GM23338 (cell line): ENCODE measurements around the gene XRCC5. TPM values are rescaled to one million over a fixed set of nuclear protein-coding genes. Genes with fewer than 3 reads are reported as not detected.

ENCODE experiments used
- ATAC-seq: fragments of 200-7000 bp; cut with Tn5 transposase; 3 replicates; pipeline ENCODE4 v1.9.1; 2020
- DNase-seq: peaks from one replicate; pipeline ENCODE4 v3.0.0-alpha.2; 2015; ENCODE audit warnings: low spot score
- H2AFZ ChIP-seq: fragments of 200-600 bp; sonication (generic); 2 replicates; pipeline ENCODE4 v1.8.0; 2016; ENCODE audit warnings: antibody characterized with exemption, mild to moderate bottlenecking, moderate library complexity
- H3F3A ChIP-seq: fragments of 200-600 bp; sonication (generic); replicated peaks from 2 replicates; pipeline ENCODE4 v1.8.0; 2017; ENCODE audit warnings: antibody characterized with exemption, mixed run types, low read depth
- H3K27ac ChIP-seq: fragments of 200-600 bp; sonication (generic); 2 replicates; pipeline ENCODE4 v1.6.1; 2016; ENCODE audit warnings: low read depth
- H3K27me3 ChIP-seq: fragments of 200-600 bp; sonication (generic); 2 replicates; pipeline ENCODE4 v1.8.0; 2016; ENCODE audit warnings: mild to moderate bottlenecking, mixed run types, moderate library complexity; ENCODE audit not compliant: insufficient read depth
- H3K36me3 ChIP-seq: fragments of 200-600 bp; sonication (generic); 2 replicates; pipeline ENCODE4 v1.8.0; 2016; ENCODE audit warnings: mild to moderate bottlenecking; ENCODE audit not compliant: insufficient read depth
- H3K4me1 ChIP-seq: fragments of 200-600 bp; sonication (generic); 2 replicates; pipeline ENCODE4 v1.8.0; 2016; ENCODE audit warnings: mild to moderate bottlenecking, moderate library complexity; ENCODE audit not compliant: insufficient read depth
- H3K4me2 ChIP-seq: fragments of 200-600 bp; sonication (generic); 2 replicates; pipeline ENCODE4 v1.7.1; 2017; ENCODE audit warnings: mixed run types
- H3K4me3 ChIP-seq: fragments of 200-600 bp; sonication (generic); 2 replicates; pipeline ENCODE4 v1.6.1; 2016; ENCODE audit warnings: mixed run types
- H3K79me2 ChIP-seq: fragments of 200-600 bp; sonication (generic); replicated peaks from 2 replicates; pipeline ENCODE4 v1.8.0; 2017; ENCODE audit warnings: mild to moderate bottlenecking; ENCODE audit not compliant: insufficient read depth
- H3K9me2 ChIP-seq: fragments of 200-600 bp; sonication (generic); 2 replicates; pipeline ENCODE4 v1.8.0; 2017; ENCODE audit not compliant: insufficient read depth
- H4K20me1 ChIP-seq: fragments of 200-600 bp; sonication (generic); replicated peaks from 2 replicates; pipeline ENCODE4 v1.8.0; 2017; ENCODE audit warnings: mild to moderate bottlenecking; ENCODE audit not compliant: insufficient read depth
- H3K27ac Mint-ChIP-seq: 2 replicates; pipeline ENCODE4 v1.8.0; 2020; ENCODE audit warnings: inconsistent platforms, mild to moderate bottlenecking, moderate library complexity, mixed read lengths
- H3K27me3 Mint-ChIP-seq: 3 replicates; pipeline ENCODE4 v1.8.0; 2022; ENCODE audit warnings: low read depth, mild to moderate bottlenecking, moderate library complexity, mixed read lengths, inconsistent platforms; ENCODE audit not compliant: insufficient read depth, poor library complexity
- H3K36me3 Mint-ChIP-seq: 3 replicates; pipeline ENCODE4 v1.8.0; 2021; ENCODE audit warnings: low read depth, mild to moderate bottlenecking, inconsistent platforms, moderate library complexity, mixed read lengths
- H3K4me1 Mint-ChIP-seq: 3 replicates; pipeline ENCODE4 v1.8.0; 2020; ENCODE audit warnings: mild to moderate bottlenecking, inconsistent platforms, mixed read lengths
- H3K4me3 Mint-ChIP-seq: 3 replicates; pipeline ENCODE4 v1.8.0; 2021; ENCODE audit warnings: moderate library complexity, mild to moderate bottlenecking, inconsistent platforms, mixed read lengths
- H3K9me3 Mint-ChIP-seq: 3 replicates; pipeline ENCODE4 v1.8.0; 2020; ENCODE audit warnings: moderate library complexity, mild to moderate bottlenecking, inconsistent platforms, mixed read lengths
- EZH2 ChIP-seq: fragments of 200-600 bp; sonication (generic); IDR thresholded peaks from one replicate; pipeline ENCODE4 v1.8.0; 2017; ENCODE audit warnings: antibody characterized with exemption, mild to moderate bottlenecking, low read depth; ENCODE audit not compliant: unreplicated experiment
- EZH2phosphoT487 ChIP-seq: fragments of 200-600 bp; sonication (generic); IDR thresholded peaks from one replicate; pipeline ENCODE4 v1.8.1; 2018; ENCODE audit warnings: antibody characterized with exemption; ENCODE audit not compliant: unreplicated experiment
- POLR2AphosphoS5 ChIP-seq: IDR thresholded peaks from 2 replicates; pipeline ENCODE4 v1.6.1; 2016; ENCODE audit warnings: antibody characterized with exemption, low read depth
- REST ChIP-seq: IDR thresholded peaks from one replicate; pipeline ENCODE4 v1.6.1; 2018; ENCODE audit warnings: antibody characterized with exemption; ENCODE audit not compliant: unreplicated experiment
- ZNF462 ChIP-seq: fragments of 250-450 bp; sonication (Bioruptor Pico); IDR thresholded peaks from 2 replicates; pipeline ENCODE4 v1.5.0; 2020; ENCODE audit warnings: mild to moderate bottlenecking, moderate library complexity
- polyA plus RNA-seq: library from polyadenylated mRNA; unstranded; fragments of >200 nt; fragmentation: Nextera tagmentation; extraction: Ambion mirVana; gene quantifications from 2 replicates; pipeline ENCODE4 v1.2.1, GENCODE V29; 2016
- total RNA-seq: library from RNA; depleted of rRNA; stranded (reverse); fragments of >200 nt; shearing (Covaris generic); gene quantifications from 2 replicates; pipeline ENCODE4 v1.2.3, GENCODE V29; 2014

XRCC5 gene
- total and polyA plus RNA-seq, 2 experiments from 2014 or later, result 499 to 524 TPM

GRCh38 chr2:216201692-216202306 is 92.7 kb downstream of the XRCC5 start:
- H3K4me3 ChIP-seq, result no peak overlapping the region
- TF ChIP-seq EZH2phosphoT487 (peak; percentile 36), ZNF462 (CRISPR knock-in tag) (no peak), POLR2AphosphoS5 (no peak)
- H3K27ac ChIP-seq, result no peak overlapping the region
- Mint-ChIP-seq H3K9me3 (no peaks in the 10 kb centered on the region), H3K36me3 (peaks cover 95% of the 10 kb centered on the region), H3K27me3 (no peaks in the 10 kb centered on the region), H3K4me1 (0 out of 3 replicates have a peak, but pooled peaks cover 3% of the 10 kb centered on the region), H3K4me3 (no peak overlapping the region), H3K27ac (no peak overlapping the region)
- H3K4me1 ChIP-seq, result no peaks in the 10 kb centered on the region
- DNase-seq, result no peak
- no peak for ATAC-seq
- H4K20me1 ChIP-seq, result peaks cover 15% of the 10 kb centered on the region; the same call in 1 of the 2 replicates
- H3K79me2 ChIP-seq, result peaks cover 4% of the 10 kb centered on the region
- no peak overlapping the region for H2AFZ ChIP-seq
- H3F3A ChIP-seq, result peaks cover 5% of the 10 kb centered on the region; the same call in 1 of the 2 replicates
- no peak overlapping the region for H3K4me2 ChIP-seq
- no peaks in the 10 kb centered on the region for H3K9me2 ChIP-seq
- peaks cover 85% of the 10 kb centered on the region for H3K36me3 ChIP-seq
- H3K27me3 ChIP-seq, result no peaks in the 10 kb centered on the region

- H3K79me2 ChIP-seq, result peaks cover 4% of the 10 kb centered on the region; the same call in 1 of the 2 replicates
- no peaks in the 10 kb centered on the region for H3K9me3 Mint-ChIP-seq
- peaks cover 78% of the 10 kb centered on the region for H3K36me3 ChIP-seq
- no peak for TF ChIP-seq REST
- TF ChIP-seq EZH2, result no peak
- H3K27me3 Mint-ChIP-seq, result no peaks in the 10 kb centered on the region
- ATAC-seq, result peak; percentile 53
- DNase-seq, result no peak
- H3K4me2 ChIP-seq, result no peak overlapping the region
- no peak overlapping the region for H3K4me3 ChIP-seq
- H3F3A ChIP-seq, result peaks cover 8% of the 10 kb centered on the region
- H2AFZ ChIP-seq, result no peak overlapping the region
- H3K27me3 ChIP-seq, result no peaks in the 10 kb centered on the region
- no peaks in the 10 kb centered on the region for H3K9me2 ChIP-seq
- H3K4me1 ChIP-seq, result no peaks in the 10 kb centered on the region
- H3K27ac Mint-ChIP-seq, result no peak overlapping the region
- H4K20me1 ChIP-seq, result peaks cover 11% of the 10 kb centered on the region; the same call in 1 of the 2 replicates
- H3K4me1 Mint-ChIP-seq, result no peaks in the 10 kb centered on the region
- no peak overlapping the region for H3K4me3 Mint-ChIP-seq
- no peak overlapping the region for H3K27ac ChIP-seq
- H3K36me3 Mint-ChIP-seq, result peaks cover 95% of the 10 kb centered on the region
Observed at GRCh38 chr2:216202626-216203250, 93.6 kb downstream of the XRCC5 start.
